GM23338 (cell line): ENCODE results near the gene AP1B1. TPM values are rescaled to one million over a fixed set of nuclear protein-coding genes. Genes with fewer than 3 reads are reported as not detected.

Experiments used
- ATAC-seq: fragments of 200-7000 bp; cut with Tn5 transposase; 3 replicates; pipeline ENCODE4 v1.9.1; 2020
- DNase-seq: peaks from one replicate; pipeline ENCODE4 v3.0.0-alpha.2; 2015; ENCODE audit warnings: low spot score
- H2AFZ ChIP-seq: fragments of 200-600 bp; sonication (generic); 2 replicates; pipeline ENCODE4 v1.8.0; 2016; ENCODE audit warnings: antibody characterized with exemption, mild to moderate bottlenecking, moderate library complexity
- H3F3A ChIP-seq: fragments of 200-600 bp; sonication (generic); replicated peaks from 2 replicates; pipeline ENCODE4 v1.8.0; 2017; ENCODE audit warnings: antibody characterized with exemption, mixed run types, low read depth
- H3K27ac ChIP-seq: fragments of 200-600 bp; sonication (generic); 2 replicates; pipeline ENCODE4 v1.6.1; 2016; ENCODE audit warnings: low read depth
- H3K27me3 ChIP-seq: fragments of 200-600 bp; sonication (generic); 2 replicates; pipeline ENCODE4 v1.8.0; 2016; ENCODE audit warnings: mild to moderate bottlenecking, mixed run types, moderate library complexity; ENCODE audit not compliant: insufficient read depth
- H3K36me3 ChIP-seq: fragments of 200-600 bp; sonication (generic); 2 replicates; pipeline ENCODE4 v1.8.0; 2016; ENCODE audit warnings: mild to moderate bottlenecking; ENCODE audit not compliant: insufficient read depth
- H3K4me1 ChIP-seq: fragments of 200-600 bp; sonication (generic); 2 replicates; pipeline ENCODE4 v1.8.0; 2016; ENCODE audit warnings: mild to moderate bottlenecking, moderate library complexity; ENCODE audit not compliant: insufficient read depth
- H3K4me2 ChIP-seq: fragments of 200-600 bp; sonication (generic); 2 replicates; pipeline ENCODE4 v1.7.1; 2017; ENCODE audit warnings: mixed run types
- H3K4me3 ChIP-seq: fragments of 200-600 bp; sonication (generic); 2 replicates; pipeline ENCODE4 v1.6.1; 2016; ENCODE audit warnings: mixed run types
- H3K79me2 ChIP-seq: fragments of 200-600 bp; sonication (generic); replicated peaks from 2 replicates; pipeline ENCODE4 v1.8.0; 2017; ENCODE audit warnings: mild to moderate bottlenecking; ENCODE audit not compliant: insufficient read depth
- H3K9me2 ChIP-seq: fragments of 200-600 bp; sonication (generic); 2 replicates; pipeline ENCODE4 v1.8.0; 2017; ENCODE audit not compliant: insufficient read depth
- H4K20me1 ChIP-seq: fragments of 200-600 bp; sonication (generic); replicated peaks from 2 replicates; pipeline ENCODE4 v1.8.0; 2017; ENCODE audit warnings: mild to moderate bottlenecking; ENCODE audit not compliant: insufficient read depth
- H3K27ac Mint-ChIP-seq: 2 replicates; pipeline ENCODE4 v1.8.0; 2020; ENCODE audit warnings: inconsistent platforms, mild to moderate bottlenecking, moderate library complexity, mixed read lengths
- H3K27me3 Mint-ChIP-seq: 3 replicates; pipeline ENCODE4 v1.8.0; 2022; ENCODE audit warnings: low read depth, mild to moderate bottlenecking, moderate library complexity, mixed read lengths, inconsistent platforms; ENCODE audit not compliant: insufficient read depth, poor library complexity
- H3K36me3 Mint-ChIP-seq: 3 replicates; pipeline ENCODE4 v1.8.0; 2021; ENCODE audit warnings: low read depth, mild to moderate bottlenecking, inconsistent platforms, moderate library complexity, mixed read lengths
- H3K4me1 Mint-ChIP-seq: 3 replicates; pipeline ENCODE4 v1.8.0; 2020; ENCODE audit warnings: mild to moderate bottlenecking, inconsistent platforms, mixed read lengths
- H3K4me3 Mint-ChIP-seq: 3 replicates; pipeline ENCODE4 v1.8.0; 2021; ENCODE audit warnings: moderate library complexity, mild to moderate bottlenecking, inconsistent platforms, mixed read lengths
- H3K9me3 Mint-ChIP-seq: 3 replicates; pipeline ENCODE4 v1.8.0; 2020; ENCODE audit warnings: moderate library complexity, mild to moderate bottlenecking, inconsistent platforms, mixed read lengths
- CREB1 ChIP-seq: fragments of 250-450 bp; sonication (Bioruptor Pico); IDR thresholded peaks from 2 replicates; pipeline ENCODE4 v1.5.0; 2020; ENCODE audit warnings: low read depth, mild to moderate bottlenecking, moderate library complexity
- EZH2 ChIP-seq: fragments of 200-600 bp; sonication (generic); IDR thresholded peaks from one replicate; pipeline ENCODE4 v1.8.0; 2017; ENCODE audit warnings: antibody characterized with exemption, mild to moderate bottlenecking, low read depth; ENCODE audit not compliant: unreplicated experiment
- REST ChIP-seq: IDR thresholded peaks from one replicate; pipeline ENCODE4 v1.6.1; 2018; ENCODE audit warnings: antibody characterized with exemption; ENCODE audit not compliant: unreplicated experiment
- ZNF331 ChIP-seq: fragments of 250-450 bp; sonication (Bioruptor Pico); IDR thresholded peaks from 2 replicates; pipeline ENCODE4 v1.5.0; 2020; ENCODE audit warnings: low read depth, mild to moderate bottlenecking, moderate library complexity
- polyA plus RNA-seq: library from polyadenylated mRNA; unstranded; fragments of >200 nt; fragmentation: Nextera tagmentation; extraction: Ambion mirVana; gene quantifications from 2 replicates; pipeline ENCODE4 v1.2.1, GENCODE V29; 2016
- total RNA-seq: library from RNA; depleted of rRNA; stranded (reverse); fragments of >200 nt; shearing (Covaris generic); gene quantifications from 2 replicates; pipeline ENCODE4 v1.2.3, GENCODE V29; 2014
- TF ChIP-seq, protein P1 (sequence below): fragments of 250-450 bp; sonication (Bioruptor Pico); IDR thresholded peaks from 2 replicates; pipeline ENCODE4 v1.5.0; 2020; ENCODE audit warnings: mild to moderate bottlenecking, moderate library complexity
- TF ChIP-seq, protein P2 (sequence below), 2 experiments: fragments of 200-600 bp in 1 of 2; sonication (generic) in 1 of 2; conservative IDR thresholded peaks; 2 replicates each; pipeline versions ENCODE4 v1.5.1 to v1.6.1; 2016 to 2017; ENCODE audit warnings: antibody characterized with exemption in 2 of 2, low read depth in 2 of 2, mild to moderate bottlenecking in 2 of 2, moderate library complexity in 1 of 2

Gene AP1B1
- total and polyA plus RNA-seq, 2 experiments from 2014 or later, result 19.5 to 74.4 TPM

GRCh38 chr22:29434288-29434687, 45.9 kb upstream of the AP1B1 start:
- Histone ChIP-seq H2AFZ (no peak overlapping the region), H3K4me2 (no peak overlapping the region), H3K27me3 (no peaks in the 10 kb centered on the region), H3K27ac (no peak overlapping the region), H3F3A (no peaks in the 10 kb centered on the region), H4K20me1 (no peaks in the 10 kb centered on the region), H3K79me2 (no peaks in the 10 kb centered on the region), H3K36me3 (no peaks in the 10 kb centered on the region), H3K4me3 (no peak overlapping the region), H3K4me1 (peaks cover 11% of the 10 kb centered on the region), H3K9me2 (no peaks in the 10 kb centered on the region; the same call in 1 of the 2 replicates)
- no peak overlapping the region for H3K4me3 Mint-ChIP-seq
- H3K27ac Mint-ChIP-seq, result no peak overlapping the region
- no peaks in the 10 kb centered on the region for H3K9me3 Mint-ChIP-seq
- no peaks in the 10 kb centered on the region for H3K36me3 Mint-ChIP-seq
- peaks cover 4% of the 10 kb centered on the region for H3K27me3 Mint-ChIP-seq
- TF ChIP-seq EZH2, result no peak
- TF ChIP-seq, protein P1, sequence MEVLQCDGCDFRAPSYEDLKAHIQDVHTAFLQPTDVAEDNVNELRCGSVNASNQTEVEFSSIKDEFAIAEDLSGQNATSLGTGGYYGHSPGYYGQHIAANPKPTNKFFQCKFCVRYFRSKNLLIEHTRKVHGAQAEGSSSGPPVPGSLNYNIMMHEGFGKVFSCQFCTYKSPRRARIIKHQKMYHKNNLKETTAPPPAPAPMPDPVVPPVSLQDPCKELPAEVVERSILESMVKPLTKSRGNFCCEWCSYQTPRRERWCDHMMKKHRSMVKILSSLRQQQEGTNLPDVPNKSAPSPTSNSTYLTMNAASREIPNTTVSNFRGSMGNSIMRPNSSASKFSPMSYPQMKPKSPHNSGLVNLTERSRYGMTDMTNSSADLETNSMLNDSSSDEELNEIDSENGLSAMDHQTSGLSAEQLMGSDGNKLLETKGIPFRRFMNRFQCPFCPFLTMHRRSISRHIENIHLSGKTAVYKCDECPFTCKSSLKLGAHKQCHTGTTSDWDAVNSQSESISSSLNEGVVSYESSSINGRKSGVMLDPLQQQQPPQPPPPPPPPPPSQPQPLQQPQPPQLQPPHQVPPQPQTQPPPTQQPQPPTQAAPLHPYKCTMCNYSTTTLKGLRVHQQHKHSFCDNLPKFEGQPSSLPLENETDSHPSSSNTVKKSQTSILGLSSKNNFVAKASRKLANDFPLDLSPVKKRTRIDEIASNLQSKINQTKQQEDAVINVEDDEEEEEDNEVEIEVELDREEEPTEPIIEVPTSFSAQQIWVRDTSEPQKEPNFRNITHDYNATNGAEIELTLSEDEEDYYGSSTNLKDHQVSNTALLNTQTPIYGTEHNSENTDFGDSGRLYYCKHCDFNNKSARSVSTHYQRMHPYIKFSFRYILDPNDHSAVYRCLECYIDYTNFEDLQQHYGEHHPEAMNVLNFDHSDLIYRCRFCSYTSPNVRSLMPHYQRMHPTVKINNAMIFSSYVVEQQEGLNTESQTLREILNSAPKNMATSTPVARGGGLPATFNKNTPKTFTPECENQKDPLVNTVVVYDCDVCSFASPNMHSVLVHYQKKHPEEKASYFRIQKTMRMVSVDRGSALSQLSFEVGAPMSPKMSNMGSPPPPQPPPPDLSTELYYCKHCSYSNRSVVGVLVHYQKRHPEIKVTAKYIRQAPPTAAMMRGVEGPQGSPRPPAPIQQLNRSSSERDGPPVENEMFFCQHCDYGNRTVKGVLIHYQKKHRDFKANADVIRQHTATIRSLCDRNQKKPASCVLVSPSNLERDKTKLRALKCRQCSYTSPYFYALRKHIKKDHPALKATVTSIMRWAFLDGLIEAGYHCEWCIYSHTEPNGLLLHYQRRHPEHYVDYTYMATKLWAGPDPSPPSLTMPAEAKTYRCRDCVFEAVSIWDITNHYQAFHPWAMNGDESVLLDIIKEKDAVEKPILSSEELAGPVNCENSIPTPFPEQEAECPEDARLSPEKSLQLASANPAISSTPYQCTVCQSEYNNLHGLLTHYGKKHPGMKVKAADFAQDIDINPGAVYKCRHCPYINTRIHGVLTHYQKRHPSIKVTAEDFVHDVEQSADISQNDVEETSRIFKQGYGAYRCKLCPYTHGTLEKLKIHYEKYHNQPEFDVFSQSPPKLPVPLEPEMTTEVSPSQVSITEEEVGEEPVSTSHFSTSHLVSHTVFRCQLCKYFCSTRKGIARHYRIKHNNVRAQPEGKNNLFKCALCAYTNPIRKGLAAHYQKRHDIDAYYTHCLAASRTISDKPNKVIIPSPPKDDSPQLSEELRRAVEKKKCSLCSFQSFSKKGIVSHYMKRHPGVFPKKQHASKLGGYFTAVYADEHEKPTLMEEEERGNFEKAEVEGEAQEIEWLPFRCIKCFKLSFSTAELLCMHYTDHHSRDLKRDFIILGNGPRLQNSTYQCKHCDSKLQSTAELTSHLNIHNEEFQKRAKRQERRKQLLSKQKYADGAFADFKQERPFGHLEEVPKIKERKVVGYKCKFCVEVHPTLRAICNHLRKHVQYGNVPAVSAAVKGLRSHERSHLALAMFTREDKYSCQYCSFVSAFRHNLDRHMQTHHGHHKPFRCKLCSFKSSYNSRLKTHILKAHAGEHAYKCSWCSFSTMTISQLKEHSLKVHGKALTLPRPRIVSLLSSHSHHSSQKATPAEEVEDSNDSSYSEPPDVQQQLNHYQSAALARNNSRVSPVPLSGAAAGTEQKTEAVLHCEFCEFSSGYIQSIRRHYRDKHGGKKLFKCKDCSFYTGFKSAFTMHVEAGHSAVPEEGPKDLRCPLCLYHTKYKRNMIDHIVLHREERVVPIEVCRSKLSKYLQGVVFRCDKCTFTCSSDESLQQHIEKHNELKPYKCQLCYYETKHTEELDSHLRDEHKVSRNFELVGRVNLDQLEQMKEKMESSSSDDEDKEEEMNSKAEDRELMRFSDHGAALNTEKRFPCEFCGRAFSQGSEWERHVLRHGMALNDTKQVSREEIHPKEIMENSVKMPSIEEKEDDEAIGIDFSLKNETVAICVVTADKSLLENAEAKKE (CRISPR knock-in tag), result no peak
- TF ChIP-seq REST, result no peak
- TF ChIP-seq CREB1 (CRISPR knock-in tag), result no peak
- TF ChIP-seq, protein P2, sequence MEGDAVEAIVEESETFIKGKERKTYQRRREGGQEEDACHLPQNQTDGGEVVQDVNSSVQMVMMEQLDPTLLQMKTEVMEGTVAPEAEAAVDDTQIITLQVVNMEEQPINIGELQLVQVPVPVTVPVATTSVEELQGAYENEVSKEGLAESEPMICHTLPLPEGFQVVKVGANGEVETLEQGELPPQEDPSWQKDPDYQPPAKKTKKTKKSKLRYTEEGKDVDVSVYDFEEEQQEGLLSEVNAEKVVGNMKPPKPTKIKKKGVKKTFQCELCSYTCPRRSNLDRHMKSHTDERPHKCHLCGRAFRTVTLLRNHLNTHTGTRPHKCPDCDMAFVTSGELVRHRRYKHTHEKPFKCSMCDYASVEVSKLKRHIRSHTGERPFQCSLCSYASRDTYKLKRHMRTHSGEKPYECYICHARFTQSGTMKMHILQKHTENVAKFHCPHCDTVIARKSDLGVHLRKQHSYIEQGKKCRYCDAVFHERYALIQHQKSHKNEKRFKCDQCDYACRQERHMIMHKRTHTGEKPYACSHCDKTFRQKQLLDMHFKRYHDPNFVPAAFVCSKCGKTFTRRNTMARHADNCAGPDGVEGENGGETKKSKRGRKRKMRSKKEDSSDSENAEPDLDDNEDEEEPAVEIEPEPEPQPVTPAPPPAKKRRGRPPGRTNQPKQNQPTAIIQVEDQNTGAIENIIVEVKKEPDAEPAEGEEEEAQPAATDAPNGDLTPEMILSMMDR (conservative IDR thresholded peaks at IDR 0.05; ENCODE audit: low read depth in 2 of 2), result no peak
- no peak for TF ChIP-seq ZNF331 (CRISPR knock-in tag)
- peaks cover 18% of the 10 kb centered on the region for H3K4me1 Mint-ChIP-seq
- ATAC-seq (no peak), DNase-seq (no peak)
